Measurements from ENCODE around the gene EXOC6.
A peak's percentile ranks its signal among the peaks of the same experiment; 100 is the strongest.

The EXOC6 gene

GRCh38 chr10:92857904-92858514 lies 9.7 kb downstream of the EXOC6 start (continued):
- TF ChIP-seq ZBTB26 (tag by site-specific recombination; optimal IDR thresholded peaks at IDR 0.05) (no peak), ZNF366 (tag by site-specific recombination; conservative IDR thresholded peaks at IDR 0.05) (no peak), SETDB1 (IDR thresholded peaks at IDR 0.05; ENCODE audit: insufficient read length, low read length) (peak; percentile 95), ZEB2 (tag by site-specific recombination; IDR thresholded peaks at IDR 0.05) (no peak), ZNF280C (tag by site-specific recombination; IDR thresholded peaks at IDR 0.05) (no peak), ZNF324 (tag by site-specific recombination; IDR thresholded peaks at IDR 0.05) (no peak), ZNF155 (tag by site-specific recombination; IDR thresholded peaks at IDR 0.05) (no peak), ZNF2 (tag by site-specific recombination; IDR thresholded peaks at IDR 0.05) (no peak), ZBTB6 (tag by site-specific recombination; IDR thresholded peaks at IDR 0.05) (no peak), AEBP2 (tag by site-specific recombination; IDR thresholded peaks at IDR 0.05; ENCODE audit: borderline replicate concordance) (no peak), ZXDB (tag by site-specific recombination; IDR thresholded peaks at IDR 0.05) (no peak), ZNF202 (tag by site-specific recombination; IDR thresholded peaks at IDR 0.05; ENCODE audit: borderline replicate concordance) (peak; percentile 27; the same call in 1 of the 2 replicates), ZNF133 (tag by site-specific recombination; IDR thresholded peaks at IDR 0.05) (no peak), ZNF274 (IDR thresholded peaks at IDR 0.05; ENCODE audit: low read length) (no peak), ZNF274 (tag by site-specific recombination; IDR thresholded peaks at IDR 0.05; ENCODE audit: borderline replicate concordance) (no peak), SCRT2 (tag by site-specific recombination; IDR thresholded peaks at IDR 0.05) (no peak), BCL6B (tag by site-specific recombination; IDR thresholded peaks at IDR 0.05) (no peak), ZNF626 (tag by site-specific recombination; IDR thresholded peaks at IDR 0.05) (peak; percentile 83), ZNF549 (tag by site-specific recombination; IDR thresholded peaks at IDR 0.05) (peak; percentile 25; the same call in 1 of the 2 replicates), ZNF292 (tag by site-specific recombination; IDR thresholded peaks at IDR 0.05; ENCODE audit: borderline replicate concordance, low read depth) (no peak), REST (tag by site-specific recombination; IDR thresholded peaks at IDR 0.05) (no peak), ZNF416 (tag by site-specific recombination; IDR thresholded peaks at IDR 0.05) (no peak), ZNF350 (tag by site-specific recombination; IDR thresholded peaks at IDR 0.05) (no peak), ZFP37 (tag by site-specific recombination; IDR thresholded peaks at IDR 0.05) (no peak), ZNF654 (tag by site-specific recombination; IDR thresholded peaks at IDR 0.05; ENCODE audit: low read depth) (0 out of 2 replicates have a peak, but pooled peaks have one; percentile 1), ZNF585B (tag by site-specific recombination; IDR thresholded peaks at IDR 0.05) (no peak), ZNF488 (tag by site-specific recombination; IDR thresholded peaks at IDR 0.05) (no peak), ZNF514 (tag by site-specific recombination; IDR thresholded peaks at IDR 0.05) (no peak)

Measured in HEK293 (cell line).